ENCODE measurements around the gene COL12A1. TPM values are rescaled to one million over a fixed set of nuclear protein-coding genes. Genes with fewer than 3 reads are reported as not detected.

Gene COL12A1
- total and polyA plus RNA-seq, 2 experiments from 2014 or later = 0.32 to 0.66 TPM

DNA sequence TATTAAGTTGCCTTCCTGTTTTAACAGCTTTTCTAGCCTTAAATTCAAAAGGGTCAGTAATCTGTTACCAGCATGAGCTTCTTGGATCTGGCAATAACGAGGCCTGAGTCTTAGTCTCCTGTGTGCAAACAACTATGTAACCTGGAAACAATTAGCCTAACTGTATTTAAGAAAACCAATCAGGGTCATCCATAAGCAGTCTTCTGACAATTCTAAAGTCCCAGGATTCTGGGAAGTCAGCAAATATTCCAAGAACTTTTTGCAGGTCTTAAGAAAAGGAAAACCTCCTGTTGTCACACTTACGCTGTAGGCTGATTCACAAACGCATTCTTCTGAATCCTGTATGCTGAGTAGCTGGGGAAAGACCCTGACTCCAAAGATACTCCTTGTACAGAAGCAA is 90.4 kb downstream of the COL12A1 start:
- no peaks in the 10 kb centered on the region for H3K9me3 ChIP-seq (ENCODE audit: low read depth)
- H3K27ac ChIP-seq = no peak overlapping the region
- no peaks in the 10 kb centered on the region for H3K36me3 ChIP-seq
- DNase-seq (ENCODE audit: low read depth in 1 of 2, low spot score in 1 of 2) = no peak
- H3K27me3 ChIP-seq = no peaks in the 10 kb centered on the region
- H3K4me3 ChIP-seq = no peak overlapping the region
- TF ChIP-seq, protein P1, sequence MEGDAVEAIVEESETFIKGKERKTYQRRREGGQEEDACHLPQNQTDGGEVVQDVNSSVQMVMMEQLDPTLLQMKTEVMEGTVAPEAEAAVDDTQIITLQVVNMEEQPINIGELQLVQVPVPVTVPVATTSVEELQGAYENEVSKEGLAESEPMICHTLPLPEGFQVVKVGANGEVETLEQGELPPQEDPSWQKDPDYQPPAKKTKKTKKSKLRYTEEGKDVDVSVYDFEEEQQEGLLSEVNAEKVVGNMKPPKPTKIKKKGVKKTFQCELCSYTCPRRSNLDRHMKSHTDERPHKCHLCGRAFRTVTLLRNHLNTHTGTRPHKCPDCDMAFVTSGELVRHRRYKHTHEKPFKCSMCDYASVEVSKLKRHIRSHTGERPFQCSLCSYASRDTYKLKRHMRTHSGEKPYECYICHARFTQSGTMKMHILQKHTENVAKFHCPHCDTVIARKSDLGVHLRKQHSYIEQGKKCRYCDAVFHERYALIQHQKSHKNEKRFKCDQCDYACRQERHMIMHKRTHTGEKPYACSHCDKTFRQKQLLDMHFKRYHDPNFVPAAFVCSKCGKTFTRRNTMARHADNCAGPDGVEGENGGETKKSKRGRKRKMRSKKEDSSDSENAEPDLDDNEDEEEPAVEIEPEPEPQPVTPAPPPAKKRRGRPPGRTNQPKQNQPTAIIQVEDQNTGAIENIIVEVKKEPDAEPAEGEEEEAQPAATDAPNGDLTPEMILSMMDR (IDR thresholded peaks at IDR 0.05; ENCODE audit: low read depth, low read length) = no peak
- H3K4me1 ChIP-seq (ENCODE audit: low read depth) = no peaks in the 10 kb centered on the region

DNA sequence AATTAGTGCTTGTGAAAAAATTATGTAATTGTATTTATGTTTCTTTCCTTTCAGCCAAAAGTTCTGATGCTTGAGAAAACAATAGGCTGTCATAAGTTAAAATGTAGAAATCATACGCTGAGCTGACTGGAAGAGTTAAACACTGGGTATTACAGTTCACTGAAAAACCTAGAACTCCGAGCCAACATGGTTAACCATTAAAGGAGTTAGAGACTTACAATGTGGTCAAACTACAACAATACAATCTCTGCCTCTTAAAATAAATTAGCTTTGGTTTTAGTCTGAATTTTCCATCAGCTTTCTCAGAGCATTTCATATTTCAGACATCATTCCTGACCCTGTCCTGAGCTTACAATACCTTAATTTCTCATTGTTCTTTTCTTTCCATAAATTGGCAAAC is 91.0 kb downstream of the COL12A1 start:
- Histone ChIP-seq H3K27ac (no peak overlapping the region), H3K4me3 (no peak overlapping the region), H3K4me1 (ENCODE audit: low read depth) (no peaks in the 10 kb centered on the region), H3K27me3 (no peaks in the 10 kb centered on the region), H3K36me3 (no peaks in the 10 kb centered on the region), H3K9me3 (ENCODE audit: low read depth) (no peaks in the 10 kb centered on the region)
- DNase-seq (ENCODE audit: low read depth in 1 of 2, low spot score in 1 of 2) = no peak
- TF ChIP-seq, protein P1 (IDR thresholded peaks at IDR 0.05; ENCODE audit: low read depth, low read length) = no peak

DNA sequence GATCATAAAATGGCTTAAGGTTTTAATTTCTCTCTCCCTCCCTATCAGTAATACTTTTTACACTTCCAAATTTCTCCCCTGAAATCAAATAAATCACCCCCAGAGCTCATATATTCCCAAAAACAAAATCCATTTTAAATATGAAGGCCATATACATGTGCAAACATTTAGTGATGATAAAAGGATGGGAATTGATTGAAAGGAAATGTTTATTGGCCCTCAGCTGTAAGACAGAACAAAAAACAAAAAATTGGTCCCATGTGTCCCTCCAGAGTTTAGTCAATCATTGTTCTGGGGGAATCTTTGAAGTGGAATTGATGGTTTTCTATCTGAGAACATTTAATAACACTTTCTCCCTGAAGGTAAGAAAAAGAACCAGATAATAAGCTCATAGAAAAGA is 91.7 kb downstream of the COL12A1 start:
- TF ChIP-seq, protein P1 (IDR thresholded peaks at IDR 0.05; ENCODE audit: low read depth, low read length) = no peak
- no peaks in the 10 kb centered on the region for H3K36me3 ChIP-seq
- H3K27me3 ChIP-seq = no peaks in the 10 kb centered on the region
- no peaks in the 10 kb centered on the region for H3K9me3 ChIP-seq (ENCODE audit: low read depth)
- DNase-seq (ENCODE audit: low read depth in 1 of 2, low spot score in 1 of 2) = no peak
- no peak overlapping the region for H3K4me3 ChIP-seq
- no peak overlapping the region for H3K27ac ChIP-seq
- no peaks in the 10 kb centered on the region for H3K4me1 ChIP-seq (ENCODE audit: low read depth)

DNA sequence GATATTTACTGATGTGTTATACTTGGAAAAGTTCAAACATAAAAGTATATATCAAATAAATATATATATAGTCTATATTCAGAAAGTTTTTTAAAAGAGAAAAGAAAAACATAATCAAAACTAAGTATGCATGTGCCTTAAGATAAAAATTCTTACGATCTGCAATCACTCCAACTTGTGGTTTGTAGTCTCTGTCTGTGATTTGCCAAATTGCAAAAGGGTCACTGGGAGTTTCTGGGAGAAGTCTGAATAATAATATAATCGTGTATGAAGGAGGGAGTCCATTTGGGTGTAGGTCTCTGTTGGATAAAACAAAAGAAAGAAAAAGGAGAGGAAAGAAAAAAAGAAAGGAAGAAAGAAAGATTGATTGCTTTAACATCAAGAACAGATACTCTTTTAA is 92.4 kb downstream of the COL12A1 start:
- no peak overlapping the region for H3K4me3 ChIP-seq
- no peaks in the 10 kb centered on the region for H3K4me1 ChIP-seq (ENCODE audit: low read depth)
- DNase-seq (ENCODE audit: low read depth in 1 of 2, low spot score in 1 of 2) = peak in 1 of 2 donors; percentile 45
- H3K36me3 ChIP-seq = no peaks in the 10 kb centered on the region
- H3K27ac ChIP-seq = no peak overlapping the region
- TF ChIP-seq, protein P1 (IDR thresholded peaks at IDR 0.05; ENCODE audit: low read depth, low read length) = no peak
- H3K27me3 ChIP-seq = no peaks in the 10 kb centered on the region
- H3K9me3 ChIP-seq (ENCODE audit: low read depth) = no peaks in the 10 kb centered on the region

DNA sequence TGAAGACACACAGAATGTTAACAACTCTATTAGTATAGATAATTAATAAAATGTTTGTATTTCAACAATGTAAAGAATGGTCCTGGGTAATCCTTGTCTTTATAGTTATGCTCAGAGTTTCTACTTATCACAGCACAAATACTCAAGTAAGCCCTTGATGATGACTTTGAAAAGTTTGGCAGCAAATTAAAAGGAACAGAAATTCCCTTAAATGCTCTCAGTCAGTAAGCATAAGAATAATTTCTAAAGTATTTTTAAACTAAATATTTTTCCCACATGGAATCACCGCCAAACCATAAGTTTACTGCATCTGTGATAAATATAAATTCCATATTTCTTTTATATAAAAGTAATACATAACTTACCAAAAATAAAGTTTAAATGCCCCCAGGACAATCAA is 96.1 kb downstream of the COL12A1 start:
- no peaks in the 10 kb centered on the region for H3K27me3 ChIP-seq
- no peak overlapping the region for H3K4me3 ChIP-seq
- H3K36me3 ChIP-seq = no peaks in the 10 kb centered on the region
- TF ChIP-seq, protein P1 (IDR thresholded peaks at IDR 0.05; ENCODE audit: low read depth, low read length) = no peak
- no peaks in the 10 kb centered on the region for H3K9me3 ChIP-seq (ENCODE audit: low read depth)
- no peak for DNase-seq (ENCODE audit: low read depth in 1 of 2, low spot score in 1 of 2)
- no peak overlapping the region for H3K27ac ChIP-seq
- H3K4me1 ChIP-seq (ENCODE audit: low read depth) = no peaks in the 10 kb centered on the region

DNA sequence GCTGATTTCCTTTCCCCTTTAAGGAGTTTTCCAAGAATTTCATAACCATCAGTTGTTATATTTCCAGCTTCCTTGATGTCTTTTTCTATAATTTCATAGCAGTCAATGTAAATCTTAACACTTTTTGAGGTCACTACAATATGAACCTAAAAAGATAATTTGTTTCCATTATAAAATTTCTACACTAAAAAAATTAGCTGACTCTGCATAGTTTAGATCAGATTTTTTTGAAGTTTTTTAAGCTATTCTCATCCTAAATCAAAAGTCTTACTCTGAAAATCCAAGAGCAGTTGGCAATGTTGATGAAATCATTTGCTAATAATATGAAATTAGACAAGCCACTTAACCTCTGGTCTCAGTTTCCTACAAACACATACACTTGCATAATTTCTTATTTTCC is 96.8 kb downstream of the COL12A1 start:
- Histone ChIP-seq H3K4me1 (ENCODE audit: low read depth) (no peaks in the 10 kb centered on the region), H3K27me3 (no peaks in the 10 kb centered on the region), H3K27ac (no peak overlapping the region), H3K36me3 (no peaks in the 10 kb centered on the region), H3K9me3 (ENCODE audit: low read depth) (no peaks in the 10 kb centered on the region), H3K4me3 (no peak overlapping the region)
- TF ChIP-seq, protein P1 (IDR thresholded peaks at IDR 0.05; ENCODE audit: low read depth, low read length) = no peak
- DNase-seq (ENCODE audit: low read depth in 1 of 2, low spot score in 1 of 2) = no peak

All from cardiac muscle cell (in vitro differentiated cells and primary cell).